GM12891 (cell line): ENCODE results near the gene DNAH7.

ENCODE experiments used
- POLR2A ChIP-seq: IDR thresholded peaks from 2 replicates; pipeline ENCODE4 v1.6.1; 2011; ENCODE audit warnings: low read depth, low read length, control low read depth
- TAF1 ChIP-seq: IDR thresholded peaks from 2 replicates; pipeline ENCODE4 v1.6.1; 2011; ENCODE audit warnings: low read depth, low read length, control low read depth

GRCh38 chr2:195819276-195819675 is 249.4 kb downstream of the DNAH7 start:
- no peak for TF ChIP-seq POLR2A
- TF ChIP-seq TAF1 = no peak
